ENCODE measurements around the gene TIMM21. TPM values are rescaled to one million over a fixed set of nuclear protein-coding genes. Genes with fewer than 3 reads are reported as not detected.

The TIMM21 gene, protein sequence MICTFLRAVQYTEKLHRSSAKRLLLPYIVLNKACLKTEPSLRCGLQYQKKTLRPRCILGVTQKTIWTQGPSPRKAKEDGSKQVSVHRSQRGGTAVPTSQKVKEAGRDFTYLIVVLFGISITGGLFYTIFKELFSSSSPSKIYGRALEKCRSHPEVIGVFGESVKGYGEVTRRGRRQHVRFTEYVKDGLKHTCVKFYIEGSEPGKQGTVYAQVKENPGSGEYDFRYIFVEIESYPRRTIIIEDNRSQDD
- 10 to 100 TPM; 12.1 to 28.0 (median 23.1) TPM for polyA plus RNA-seq

DNA sequence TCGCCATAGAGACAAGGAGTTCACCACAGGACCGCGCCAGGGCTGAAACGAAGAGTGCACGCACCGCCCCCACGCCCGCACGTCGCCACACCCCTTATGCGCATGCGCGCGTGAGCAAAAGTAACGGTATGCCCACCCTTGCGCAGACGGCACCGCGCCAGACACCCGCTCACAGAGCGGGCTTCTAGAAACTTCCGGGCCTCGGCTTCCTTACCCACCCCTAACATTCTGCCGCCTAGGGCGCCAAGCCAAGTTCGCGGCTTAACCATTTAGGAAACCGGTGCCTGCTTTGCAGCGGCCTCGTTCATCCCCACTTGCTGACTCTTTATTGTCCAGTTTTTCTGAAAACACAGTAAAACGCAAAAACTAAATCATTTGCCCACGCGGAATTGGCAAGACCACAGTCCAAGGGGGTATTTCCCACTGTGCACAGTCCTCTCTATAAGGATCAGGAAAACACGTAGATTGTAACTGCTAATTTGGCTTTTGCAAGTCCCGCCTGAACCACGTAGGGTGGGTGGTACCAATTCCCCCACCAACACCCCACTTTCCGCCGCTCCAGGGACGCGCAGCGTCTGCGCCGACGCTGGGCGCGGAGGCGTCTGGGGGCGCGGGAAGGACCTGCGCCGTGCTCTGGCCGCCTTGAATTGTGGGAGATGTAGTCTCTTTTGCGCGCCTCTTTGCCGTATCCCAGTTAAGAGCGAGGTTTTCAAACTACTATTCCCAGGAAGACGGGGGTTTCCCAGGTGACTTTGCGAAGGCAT lies at the start of gene TIMM21, which contains the start of gene FBXO15:
TIMM21 (plus strand) TSS at position 745 of the 764 bp plus-strand sequence. CDS start 286 bp downstream, outside the sequence.
FBXO15 (minus strand) TSS at position 56 of the 764 bp plus-strand sequence; CDS start at position 7, 49 bp downstream.
- H3K27ac ChIP-seq (ENCODE audit: low read depth, low read length), result peak within 1 kb of the TSS; percentile 19
- 0% methylated on average over 58 of the region's 58 CpGs for WGBS, 3 donors

DNA sequence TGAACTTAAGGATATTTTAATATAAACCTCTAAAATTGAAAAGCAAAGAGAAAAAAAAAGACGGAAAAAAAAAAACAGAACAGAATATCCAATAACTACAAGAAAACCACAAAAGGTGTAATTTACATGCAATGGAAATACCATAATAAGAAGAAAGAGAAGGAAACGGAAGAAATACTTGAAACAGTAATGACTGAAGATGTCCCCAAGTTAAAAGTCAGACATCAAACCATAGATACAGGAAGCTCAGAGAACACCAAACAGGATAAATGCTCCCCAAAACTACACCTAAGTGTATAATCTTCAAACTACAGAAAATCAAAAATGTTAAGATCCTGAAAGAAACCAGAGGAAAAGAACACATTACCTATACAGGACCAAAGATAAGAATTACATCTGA lies 39.9 kb upstream of the TIMM21 start:
- H3K27ac ChIP-seq (ENCODE audit: low read depth, low read length), result no peak overlapping the region
- WGBS, 3 donors, result 89 to 96% (median 89%) methylated on average over 2 of the region's 2 CpGs

DNA sequence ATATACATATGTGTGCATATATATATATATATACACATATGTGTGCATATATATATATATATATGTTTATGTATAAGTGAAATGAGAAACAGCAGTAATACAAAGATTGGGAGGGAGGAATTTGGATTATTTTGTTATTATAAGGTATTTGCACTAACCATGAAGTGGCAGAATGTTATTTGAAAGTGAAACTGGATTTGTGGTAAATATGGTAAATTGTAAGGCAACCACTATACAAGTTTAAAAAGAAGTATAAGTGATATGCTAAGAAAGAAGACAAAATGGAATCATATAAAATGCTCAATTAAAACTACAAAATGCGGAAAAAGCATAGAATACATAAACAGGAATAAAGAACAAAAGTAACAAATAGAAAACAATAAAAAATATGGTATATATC lies 38.2 kb upstream of the TIMM21 start:
- WGBS, 3 donors, result 97 to 100% (median 100%) methylated on average over 1 of the region's 1 CpG
- no peak overlapping the region for H3K27ac ChIP-seq (ENCODE audit: low read depth, low read length)

- H3K27ac ChIP-seq (ENCODE audit: low read depth, low read length), result no peak overlapping the region
- 79 to 88% (median 86%) methylated on average over 4 of the region's 4 CpGs for WGBS, 3 donors
Observed at GRCh38 chr18:74110976-74111375, 37.3 kb upstream of the TIMM21 start.

- H3K27ac ChIP-seq (ENCODE audit: low read depth, low read length), result no peak overlapping the region
Observed at GRCh38 chr18:74113711-74114110, 34.6 kb upstream of the TIMM21 start.

- WGBS, 3 donors, result 31 to 61% (median 37%) methylated on average over 1 of the region's 1 CpG
- H3K27ac ChIP-seq (ENCODE audit: low read depth, low read length), result no peak overlapping the region
Observed at GRCh38 chr18:74114116-74114515, 34.2 kb upstream of the TIMM21 start.

DNA sequence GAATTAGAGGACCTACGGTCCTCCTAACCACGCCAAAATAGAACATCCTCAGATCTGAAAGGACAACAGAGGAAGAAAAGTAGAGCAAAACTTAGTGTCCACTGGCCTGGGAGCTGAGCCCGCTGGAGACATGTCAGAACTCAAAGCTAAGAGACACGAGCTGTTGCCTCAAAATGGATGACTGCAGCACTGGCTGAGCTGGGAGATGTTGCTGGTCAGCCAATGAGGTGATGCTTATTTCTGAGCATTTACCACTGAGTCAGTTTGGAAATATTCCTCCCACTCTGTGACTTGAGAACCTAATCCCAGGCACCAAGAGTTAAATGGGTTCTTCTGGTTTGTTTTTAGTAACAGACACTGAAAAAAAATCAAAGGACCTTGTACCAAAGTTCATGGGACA lies 33.3 kb upstream of the TIMM21 start:
- 59 to 77% (median 72%) methylated on average over 4 of the region's 4 CpGs for WGBS, 3 donors
- no peak overlapping the region for H3K27ac ChIP-seq (ENCODE audit: low read depth, low read length)

DNA sequence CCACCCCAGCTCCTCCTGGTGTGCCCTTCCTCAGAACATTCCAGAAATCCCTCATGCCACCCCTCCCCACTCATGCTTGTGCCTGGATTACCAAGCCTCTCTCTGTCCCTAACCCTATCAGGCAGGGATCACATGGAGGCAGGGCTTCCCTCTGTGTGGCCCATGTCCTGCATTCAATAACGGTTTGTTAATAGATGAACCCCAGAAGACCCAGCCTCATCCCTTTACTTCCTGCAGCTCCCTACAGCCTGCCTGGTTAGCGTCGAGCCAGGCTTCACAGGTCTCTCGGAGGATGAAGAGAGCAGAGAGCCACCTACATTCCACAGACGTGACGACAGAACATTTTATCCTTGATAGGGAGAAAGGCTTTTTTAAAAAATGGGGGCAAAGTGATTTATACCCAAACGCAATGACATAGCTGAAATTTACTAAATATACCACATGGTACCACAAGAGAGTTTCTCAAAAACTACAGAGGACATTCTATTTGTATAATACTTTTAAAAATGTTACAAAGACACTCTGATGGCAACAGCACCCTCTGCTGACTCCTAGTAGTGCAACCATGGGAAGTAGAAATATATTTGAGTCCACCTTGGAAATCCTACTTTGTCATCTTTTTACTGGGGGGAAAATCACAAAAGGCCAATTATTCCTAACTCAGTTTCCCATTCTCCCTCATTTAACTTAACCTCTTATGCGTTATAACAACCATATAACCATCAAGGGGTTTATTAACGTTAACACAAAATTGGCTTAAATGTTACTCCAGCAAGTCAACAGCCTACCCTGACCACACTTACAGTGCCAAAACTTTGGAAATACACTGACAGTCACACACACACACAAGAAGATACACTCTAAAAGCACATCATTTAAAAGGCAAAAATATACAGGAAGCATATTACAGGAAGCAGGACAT lies 31.4 kb upstream of the TIMM21 start:
- WGBS, 3 donors, result 28 to 43% (median 41%) methylated on average over 9 of the region's 9 CpGs

DNA sequence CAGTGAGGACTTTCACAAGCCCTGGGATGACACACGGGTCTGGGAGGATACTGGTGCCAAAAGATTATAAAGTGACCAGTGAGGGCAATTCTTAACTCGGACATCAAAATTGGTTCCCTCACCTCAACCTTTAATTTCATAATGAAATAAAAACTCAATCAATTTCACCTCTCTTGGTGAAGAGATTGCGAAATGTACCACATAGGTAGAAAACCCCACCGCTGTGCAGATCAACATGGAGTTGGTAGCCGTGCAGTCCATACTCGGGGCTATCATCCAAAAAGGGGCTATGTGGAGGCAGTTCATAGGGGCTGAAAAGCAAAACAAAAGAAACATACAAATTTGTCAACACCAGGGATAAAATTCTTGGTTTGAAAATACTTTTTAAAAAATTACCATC lies 25.1 kb upstream of the TIMM21 start:
- 92 to 94% (median 94%) methylated on average over 6 of the region's 6 CpGs for WGBS, 3 donors

More for the DNA sequence above, 31.4 kb upstream of the TIMM21 start:
- no peak overlapping the region for H3K27ac ChIP-seq (ENCODE audit: low read depth, low read length)

DNA sequence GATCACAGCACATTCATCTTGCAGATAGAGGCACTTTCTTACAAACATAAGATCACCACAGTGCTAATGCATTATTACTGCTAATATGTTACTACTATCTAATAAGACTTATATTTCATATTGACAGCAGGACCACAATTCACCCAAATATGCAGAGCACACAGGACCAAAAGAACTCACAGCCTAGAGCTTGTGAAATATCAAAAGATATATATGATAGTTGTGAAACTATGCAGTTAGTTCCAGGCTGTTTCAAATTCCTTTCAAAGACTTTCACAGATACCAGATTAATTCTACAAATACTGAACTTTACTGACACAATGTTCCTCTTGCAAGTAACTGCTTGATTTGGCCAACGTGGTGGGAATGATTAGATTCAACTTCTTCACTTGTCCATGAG lies 23.7 kb upstream of the TIMM21 start:
- 55 to 75% (median 63%) methylated on average over 1 of the region's 1 CpG for WGBS, 3 donors
- H3K27ac ChIP-seq (ENCODE audit: low read depth, low read length), result no peak overlapping the region

More for the DNA sequence above, 25.1 kb upstream of the TIMM21 start:
- H3K27ac ChIP-seq (ENCODE audit: low read depth, low read length), result no peak overlapping the region

DNA sequence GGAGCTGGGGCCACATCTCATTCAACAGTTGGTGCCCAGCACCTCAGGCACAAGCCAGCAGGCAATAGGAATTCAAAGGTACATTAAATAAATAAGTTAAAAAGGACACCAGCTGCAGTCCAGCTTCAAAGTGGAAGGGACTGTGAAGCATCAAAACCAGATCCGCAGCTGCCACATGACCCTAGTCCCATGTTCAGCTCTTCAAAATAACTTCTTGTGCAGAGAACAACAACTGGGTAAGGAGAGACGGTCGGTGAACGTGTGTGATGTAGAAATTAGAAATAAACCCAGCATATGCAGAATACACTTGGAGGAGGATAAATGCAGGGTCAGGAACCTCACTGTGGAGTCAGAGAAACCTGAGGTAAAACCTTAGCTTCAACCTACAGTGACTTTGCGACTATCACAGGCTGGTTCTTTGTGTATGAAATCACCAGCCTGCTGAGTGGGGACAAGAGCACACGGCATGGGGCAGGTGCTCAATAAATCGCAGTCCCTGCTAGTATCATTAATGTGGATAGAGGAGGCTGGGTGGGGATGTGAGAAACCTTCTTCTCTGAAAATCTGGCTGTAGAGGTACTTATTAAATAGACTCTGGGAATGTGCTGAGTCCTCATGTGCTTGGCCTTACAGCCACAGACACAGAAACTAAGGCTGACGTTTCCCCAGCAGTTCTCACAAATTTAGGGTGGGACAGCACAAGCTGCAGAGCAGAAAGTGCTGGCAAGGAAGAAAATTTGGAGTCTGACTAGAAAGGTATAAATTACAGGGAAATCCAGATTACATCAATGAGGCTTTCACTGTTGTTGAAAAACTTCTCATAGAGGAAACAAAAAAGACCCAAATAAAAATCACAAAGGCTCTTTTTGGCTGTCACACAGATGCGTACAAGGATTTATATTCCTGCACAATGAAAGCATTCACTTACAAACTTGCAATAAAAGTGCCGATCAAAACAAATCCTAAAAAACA lies 21.4 kb upstream of the TIMM21 start:
- WGBS, 3 donors, result 59 to 71% (median 63%) methylated on average over 10 of the region's 10 CpGs
- H3K27ac ChIP-seq (ENCODE audit: low read depth, low read length), result no peak overlapping the region

DNA sequence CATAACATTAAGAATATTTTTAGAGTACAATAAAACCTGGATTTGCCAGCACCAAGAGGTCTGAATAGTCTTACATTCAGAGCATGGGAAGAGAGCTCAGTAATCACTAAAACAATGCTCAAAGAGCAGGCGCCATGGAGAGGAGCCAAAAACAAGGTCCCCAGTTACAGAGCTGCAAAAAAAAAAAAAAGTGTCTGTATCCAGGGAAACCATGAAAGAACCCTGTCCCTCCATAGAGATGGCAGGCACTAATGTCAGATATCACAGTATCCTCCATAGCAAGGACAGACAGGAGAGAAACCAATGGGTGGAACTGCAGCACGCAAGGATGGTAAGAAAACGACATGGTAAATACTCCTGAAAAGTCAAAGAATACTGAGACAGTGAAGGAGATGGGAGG lies 20.2 kb upstream of the TIMM21 start:
- WGBS, 3 donors, result 81 to 86% (median 81%) methylated on average over 3 of the region's 3 CpGs
- no peak overlapping the region for H3K27ac ChIP-seq (ENCODE audit: low read depth, low read length)

- no peak overlapping the region for H3K27ac ChIP-seq (ENCODE audit: low read depth, low read length)
- WGBS, 3 donors, result 88 to 91% (median 91%) methylated on average over 3 of the region's 3 CpGs
Observed at GRCh38 chr18:74131124-74131523, 17.2 kb upstream of the TIMM21 start.

DNA sequence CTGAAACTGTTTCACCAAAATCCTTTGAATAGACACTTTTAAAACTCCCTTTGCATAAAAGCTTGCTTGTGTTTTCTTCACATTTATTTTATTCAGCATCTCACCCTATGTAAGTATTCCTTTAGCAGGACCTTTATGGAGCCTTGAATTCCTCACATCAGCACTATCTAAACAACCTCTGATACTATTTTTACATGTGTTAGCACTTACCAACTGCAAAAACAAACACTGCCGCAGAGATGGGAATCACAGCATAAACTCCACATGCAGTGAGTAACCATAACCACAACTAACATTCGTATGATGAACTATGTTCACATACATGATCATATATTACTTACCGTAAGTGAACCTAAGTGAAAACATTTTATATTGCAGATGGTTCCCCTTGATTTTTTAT lies 16.1 kb upstream of the TIMM21 start:
- 57 to 73% (median 66%) methylated on average over 3 of the region's 3 CpGs for WGBS, 3 donors
- no peak overlapping the region for H3K27ac ChIP-seq (ENCODE audit: low read depth, low read length)

DNA sequence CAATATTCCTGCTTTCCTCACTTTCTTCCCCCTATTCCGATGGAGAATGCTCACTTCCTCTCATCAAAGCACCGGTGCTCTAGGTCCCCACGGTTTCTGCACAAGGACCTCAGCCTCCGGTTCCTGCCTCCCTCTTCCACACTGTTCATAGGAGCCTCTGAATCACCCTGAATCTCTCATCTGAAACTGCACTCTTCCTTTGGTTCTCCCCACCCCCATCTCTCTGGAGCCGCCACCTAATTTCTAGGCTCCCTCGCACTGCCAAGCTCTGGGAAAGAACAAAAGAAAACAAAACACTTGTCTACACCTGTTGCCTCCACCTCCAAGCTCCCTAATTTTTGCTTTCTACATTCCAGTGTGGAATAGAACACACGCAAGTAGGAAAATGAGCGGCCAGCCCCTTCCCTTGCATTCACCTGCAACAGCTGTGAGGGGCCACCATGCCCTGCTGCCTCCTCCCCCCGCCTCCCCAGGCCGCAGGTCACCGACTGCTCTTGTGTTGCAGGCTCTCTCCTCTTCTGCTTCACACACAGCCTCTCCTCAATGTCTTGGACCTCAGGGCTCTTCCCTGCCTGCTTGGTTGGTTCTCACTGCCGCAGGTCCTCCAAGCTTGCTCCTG lies 10.3 kb upstream of the TIMM21 start:
- no peak overlapping the region for H3K27ac ChIP-seq (ENCODE audit: low read depth, low read length)
- 86 to 89% (median 89%) methylated on average over 12 of the region's 12 CpGs for WGBS, 3 donors

DNA sequence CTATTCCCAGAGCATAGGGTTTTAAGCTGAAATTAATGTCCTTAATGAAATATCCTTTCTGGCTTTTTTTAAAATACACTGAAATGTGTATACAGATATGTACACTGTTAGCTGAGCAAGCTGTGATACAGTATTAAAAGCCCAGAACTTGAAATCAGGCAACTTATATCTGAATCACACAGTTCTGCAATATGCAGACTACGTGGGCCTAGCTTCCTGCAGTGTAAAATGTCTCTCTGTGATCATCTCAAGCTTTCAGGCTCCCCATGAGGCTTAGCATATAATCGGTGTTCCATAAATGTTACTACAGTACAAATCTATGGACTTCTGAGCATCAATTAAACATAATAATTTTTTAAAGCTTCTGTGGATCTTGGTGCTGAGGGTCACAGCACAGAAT lies 8.9 kb upstream of the TIMM21 start:
- 83 to 85% (median 84%) methylated on average over 2 of the region's 2 CpGs for WGBS, 3 donors
- H3K27ac ChIP-seq (ENCODE audit: low read depth, low read length), result no peak overlapping the region

DNA sequence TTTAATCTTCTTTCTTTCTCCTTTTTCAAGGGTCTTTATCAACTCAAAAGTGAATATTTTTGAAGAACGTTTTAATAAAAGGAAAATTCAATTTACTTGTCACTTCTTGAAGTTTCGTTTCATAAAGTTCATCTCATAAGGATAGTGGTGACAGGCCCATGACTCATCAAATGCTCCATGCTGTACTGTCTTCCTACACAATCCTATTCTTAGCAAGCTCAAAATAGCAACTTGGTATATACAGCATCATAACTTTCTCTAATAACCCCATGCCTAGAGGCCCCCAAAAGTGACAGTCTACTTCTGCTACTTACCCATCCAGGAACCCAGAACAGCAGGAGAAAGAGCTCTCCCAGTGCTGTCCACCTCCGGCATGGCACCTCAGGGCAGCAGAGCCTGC lies 8.4 kb upstream of the TIMM21 start:
- WGBS, 3 donors, result 60 to 66% (median 64%) methylated on average over 3 of the region's 3 CpGs
- no peak overlapping the region for H3K27ac ChIP-seq (ENCODE audit: low read depth, low read length)
